Esophagus muscularis mucosa (tissue), 4 donors: ENCODE data around the gene ZNF256. TPM values are rescaled to one million over a fixed set of nuclear protein-coding genes. Genes with fewer than 3 reads are reported as not detected.
A peak's percentile ranks its signal among the peaks of the same experiment; 100 is the strongest.

Source experiments
- DNase-seq: peaks from one replicate; pipeline ENCODE4 v3.0.0-alpha.2; 2017; ENCODE audit errors: extremely low spot score
- H3K27ac ChIP-seq, 4 donors: fragments of 200-600 bp; sonication (generic); replicated peaks in 1 of 4; 1 replicate in 3 of 4; 2 replicates in 1 of 4; pipeline ENCODE4 v1.5.1; 2016 to 2019; ENCODE audit warnings: mild to moderate bottlenecking in 1 of 4
- H3K27me3 ChIP-seq, 4 donors: fragments of 200-600 bp; sonication (generic); one replicate each; pipeline versions ENCODE4 v1.5.1 to v1.6.0; 2016 to 2019
- H3K36me3 ChIP-seq, 4 donors: fragments of 200-600 bp; sonication (generic); one replicate each; pipeline ENCODE4 v1.5.1; 2016 to 2019
- H3K4me1 ChIP-seq, 4 donors: fragments of 200-600 bp; sonication (generic); one replicate each; pipeline ENCODE4 v1.5.1; 2016 to 2019
- H3K4me3 ChIP-seq, 4 donors: fragments of 200-600 bp; sonication (generic); 1 replicate in 2 of 4; 2 replicates in 2 of 4; pipeline ENCODE4 v1.5.1; 2016 to 2019; ENCODE audit warnings: mild to moderate bottlenecking in 4 of 4, moderate library complexity in 1 of 4
- H3K9me3 ChIP-seq, 4 donors: fragments of 200-600 bp; sonication (generic); 1 replicate in 3 of 4; 2 replicates in 1 of 4; pipeline ENCODE4 v1.5.1; 2016 to 2019
- CTCF ChIP-seq, 3 experiments: fragments of 200-600 bp in 2 of 3; fragments of 450-650 bp in 1 of 3; sonication (generic) in 2 of 3; IDR thresholded peaks; one replicate each; pipeline ENCODE4 v1.5.1; 2017 to 2019; ENCODE audit warnings: antibody characterized with exemption in 3 of 3, mild to moderate bottlenecking in 2 of 3, moderate library complexity in 1 of 3
- EP300 ChIP-seq: sonication (generic); formaldehyde crosslinking; IDR thresholded peaks from one replicate; pipeline ENCODE4 v1.6.1; 2017; ENCODE audit warnings: antibody characterized with exemption
- POLR2A ChIP-seq: fragments of 450-650 bp; IDR thresholded peaks from one replicate; pipeline ENCODE4 v1.6.1; 2017; ENCODE audit warnings: antibody characterized with exemption, moderate library complexity, mild to moderate bottlenecking, low read depth
- POLR2AphosphoS5 ChIP-seq, 2 donors: sonication (generic); formaldehyde crosslinking; IDR thresholded peaks; one replicate each; pipeline ENCODE4 v1.6.1; 2017; ENCODE audit warnings: antibody characterized with exemption in 2 of 2
- WGBS: methylation state at CpG from one replicate; pipeline ENCODE4 v1.1.5; 2018; 5-methylcytosine and 5-hydroxymethylcytosine counted together
- intact Hi-C: fragments of 100-400 bp; cut with DNase I; formaldehyde crosslinking; loops from one replicate; pipeline ENCODE4 v1.15.1; 2023
- total RNA-seq, 4 donors: library from RNA; depleted of rRNA; stranded (reverse); fragments of >200 nt; gene quantifications; one replicate each; pipeline versions ENCODE4 v1.1.0 to v1.2.1, GENCODE V29; 2016

Gene ZNF256
- total RNA-seq: 1 to 10 TPM; 4.0 to 5.2 (median 4.6) TPM

- intact Hi-C loops: no loop called here
- DNase-seq: peak; percentile 97
- 21% methylated on average over 20 of the region's 54 CpGs for WGBS
- peaks cover 11 to 26% (median 17%) of the 10 kb centered on the region in 4 donors for H3K4me1 ChIP-seq
- peak within 1 kb of the TSS; percentile 73 to 92 (median 83) for H3K4me3 ChIP-seq
- no peaks in the 10 kb centered on the region for H3K27me3 ChIP-seq
- TF ChIP-seq POLR2A (no peak), EP300 (no peak), POLR2AphosphoS5 (IDR thresholded peaks at IDR 0.05) (peak; percentile 79 to 97), CTCF (IDR thresholded peaks at IDR 0.05) (peak; percentile 57 to 82 (median 65))
- peaks cover 13 to 31% (median 20%) of the 10 kb centered on the region in 4 donors for H3K36me3 ChIP-seq
- peak within 1 kb of the TSS; percentile 79 to 91 (median 86) for H3K27ac ChIP-seq
- H3K9me3 ChIP-seq: peaks cover 0 to 55% (median 29%) of the 10 kb centered on the region in 4 donors
Observed at GRCh38 chr19:57947419-57948134, at the start of gene ZNF256. Gene ZNF256 (minus strand): TSS chr19:57947706. CDS start chr19:57947474, 232 bp downstream.

- Histone ChIP-seq H3K36me3 (peaks cover 73 to 93% (median 83%) of the 10 kb centered on the region in 4 donors), H3K9me3 (peaks cover 6 to 97% (median 84%) of the 10 kb centered on the region in 4 donors)
- intact Hi-C loops: no loop called here
Observed at GRCh38 chr19:57992841-57993240, 45.3 kb upstream of the ZNF256 start.

GRCh38 chr19:57978586-57979289 is 31.2 kb upstream of the ZNF256 start:
- Histone ChIP-seq H3K4me3 (no peak overlapping the region), H3K36me3 (peaks cover 64 to 100% (median 85%) of the 10 kb centered on the region in 4 donors), H3K4me1 (no peaks in the 10 kb centered on the region), H3K9me3 (peaks cover 59 to 100% (median 100%) of the 10 kb centered on the region in 4 donors), H3K27ac (no peak overlapping the region), H3K27me3 (no peaks in the 10 kb centered on the region)
- intact Hi-C loops: no loop called here
- TF ChIP-seq EP300 (no peak), CTCF (IDR thresholded peaks at IDR 0.05) (no peak), POLR2AphosphoS5 (IDR thresholded peaks at IDR 0.05) (no peak), POLR2A (no peak)
- WGBS: 96% methylated on average over 3 of the region's 3 CpGs
- DNase-seq: no peak

More at GRCh38 chr19:57992841-57993240, 45.3 kb upstream of the ZNF256 start:
- H3K4me1 ChIP-seq: no peaks in the 10 kb centered on the region
- DNase-seq: no peak
- no peak overlapping the region for H3K4me3 ChIP-seq
- no peak for TF ChIP-seq POLR2A
- H3K27me3 ChIP-seq: no peaks in the 10 kb centered on the region
- H3K27ac ChIP-seq: no peak overlapping the region
- WGBS: 100% methylated on average over 1 of the region's 1 CpG

- H3K9me3 ChIP-seq: peaks cover 29 to 99% (median 97%) of the 10 kb centered on the region in 4 donors
Observed at GRCh38 chr19:57974434-57974833, 26.9 kb upstream of the ZNF256 start, which contains the start of gene C19orf18. Gene C19orf18 (minus strand): TSS chr19:57974534. CDS start chr19:57974432, 102 bp downstream.

More at GRCh38 chr19:57974434-57974833, 26.9 kb upstream of the ZNF256 start, which contains the start of gene C19orf18:
- Histone ChIP-seq H3K27me3 (no peaks in the 10 kb centered on the region), H3K4me1 (no peaks in the 10 kb centered on the region), H3K27ac (no peak within 1 kb of the TSS), H3K36me3 (peaks cover 30 to 76% (median 55%) of the 10 kb centered on the region in 4 donors), H3K4me3 (no peak within 1 kb of the TSS)
- 93% methylated on average over 4 of the region's 4 CpGs for WGBS
- TF ChIP-seq POLR2A: no peak
- TF ChIP-seq CTCF (IDR thresholded peaks at IDR 0.05): no peak
- no peak for DNase-seq
- intact Hi-C loops: no loop called here
